Measurements from ENCODE around the gene ADAMTSL1.

Gene ADAMTSL1

GRCh38 chr9:18461496-18461895 lies 12.5 kb upstream of the ADAMTSL1 start:
- no peak for DNase-seq (ENCODE audit: low spot score)

GRCh38 chr9:18463991-18464390 lies 10.0 kb upstream of the ADAMTSL1 start:
- no peak for DNase-seq (ENCODE audit: low spot score)

- no peak for DNase-seq (ENCODE audit: low spot score)
These were observed 7.9 kb upstream of the ADAMTSL1 start for GRCh38 chr9:18466101-18466500.

- no peak for DNase-seq (ENCODE audit: low spot score)
These were observed 6.3 kb upstream of the ADAMTSL1 start for GRCh38 chr9:18467696-18468095.

GRCh38 chr9:18472435-18472834 lies 1.5 kb upstream of the ADAMTSL1 start:
- DNase-seq (ENCODE audit: low spot score) = no peak

- no peak for DNase-seq (ENCODE audit: low spot score)
These were observed 1.1 kb upstream of the ADAMTSL1 start for GRCh38 chr9:18472841-18473251.

- DNase-seq (ENCODE audit: low spot score) = no peak
These were observed 830 bp downstream of the ADAMTSL1 start for GRCh38 chr9:18474783-18475182.

- DNase-seq (ENCODE audit: low spot score) = no peak
These were observed 3.2 kb downstream of the ADAMTSL1 start for GRCh38 chr9:18477121-18477660.

GRCh38 chr9:18477719-18478118 lies 3.8 kb downstream of the ADAMTSL1 start:
- no peak for DNase-seq (ENCODE audit: low spot score)

- no peak for DNase-seq (ENCODE audit: low spot score)
These were observed 4.8 kb downstream of the ADAMTSL1 start for GRCh38 chr9:18478501-18479361.

- no peak for DNase-seq (ENCODE audit: low spot score)
These were observed 5.5 kb downstream of the ADAMTSL1 start for GRCh38 chr9:18479405-18479804.

- DNase-seq (ENCODE audit: low spot score) = no peak
These were observed 6.7 kb downstream of the ADAMTSL1 start for GRCh38 chr9:18480662-18481093.

GRCh38 chr9:18482371-18482770 lies 8.4 kb downstream of the ADAMTSL1 start:
- DNase-seq (ENCODE audit: low spot score) = no peak

- no peak for DNase-seq (ENCODE audit: low spot score)
These were observed 11.8 kb downstream of the ADAMTSL1 start for GRCh38 chr9:18485714-18486113.

- DNase-seq (ENCODE audit: low spot score) = no peak
These were observed 13.7 kb downstream of the ADAMTSL1 start for GRCh38 chr9:18487611-18488010.

- no peak for DNase-seq (ENCODE audit: low spot score)
These were observed 14.9 kb downstream of the ADAMTSL1 start for GRCh38 chr9:18488886-18489285.

- no peak for DNase-seq (ENCODE audit: low spot score)
These were observed 15.9 kb downstream of the ADAMTSL1 start for GRCh38 chr9:18489861-18490260.

- no peak for DNase-seq (ENCODE audit: low spot score)
These were observed 16.9 kb downstream of the ADAMTSL1 start for GRCh38 chr9:18490641-18491370.

- no peak for DNase-seq (ENCODE audit: low spot score)
These were observed 18.7 kb downstream of the ADAMTSL1 start for GRCh38 chr9:18492612-18493011.

GRCh38 chr9:18493451-18493993 lies 19.6 kb downstream of the ADAMTSL1 start:
- no peak for DNase-seq (ENCODE audit: low spot score)

GRCh38 chr9:18495065-18495464 lies 21.1 kb downstream of the ADAMTSL1 start:
- DNase-seq (ENCODE audit: low spot score) = no peak

GRCh38 chr9:18496256-18497000 lies 22.5 kb downstream of the ADAMTSL1 start:
- DNase-seq (ENCODE audit: low spot score) = no peak
